Measurements from ENCODE around the gene PVALEF.

Gene PVALEF

GRCh38 chr17:81140018-81140417 is 25.3 kb upstream of the PVALEF start:
- Histone ChIP-seq H3K9me3 (ENCODE audit: severe bottlenecking) (no peaks in the 10 kb centered on the region), H3K27me3 (ENCODE audit: insufficient read depth, low read depth, severe bottlenecking) (no peaks in the 10 kb centered on the region), H3K4me3 (ENCODE audit: low read depth, low read length) (no peak overlapping the region), H3K27ac (no peak overlapping the region), H3K36me3 (no peaks in the 10 kb centered on the region)
- no peak for DNase-seq
- TF ChIP-seq, protein P1, sequence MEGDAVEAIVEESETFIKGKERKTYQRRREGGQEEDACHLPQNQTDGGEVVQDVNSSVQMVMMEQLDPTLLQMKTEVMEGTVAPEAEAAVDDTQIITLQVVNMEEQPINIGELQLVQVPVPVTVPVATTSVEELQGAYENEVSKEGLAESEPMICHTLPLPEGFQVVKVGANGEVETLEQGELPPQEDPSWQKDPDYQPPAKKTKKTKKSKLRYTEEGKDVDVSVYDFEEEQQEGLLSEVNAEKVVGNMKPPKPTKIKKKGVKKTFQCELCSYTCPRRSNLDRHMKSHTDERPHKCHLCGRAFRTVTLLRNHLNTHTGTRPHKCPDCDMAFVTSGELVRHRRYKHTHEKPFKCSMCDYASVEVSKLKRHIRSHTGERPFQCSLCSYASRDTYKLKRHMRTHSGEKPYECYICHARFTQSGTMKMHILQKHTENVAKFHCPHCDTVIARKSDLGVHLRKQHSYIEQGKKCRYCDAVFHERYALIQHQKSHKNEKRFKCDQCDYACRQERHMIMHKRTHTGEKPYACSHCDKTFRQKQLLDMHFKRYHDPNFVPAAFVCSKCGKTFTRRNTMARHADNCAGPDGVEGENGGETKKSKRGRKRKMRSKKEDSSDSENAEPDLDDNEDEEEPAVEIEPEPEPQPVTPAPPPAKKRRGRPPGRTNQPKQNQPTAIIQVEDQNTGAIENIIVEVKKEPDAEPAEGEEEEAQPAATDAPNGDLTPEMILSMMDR (IDR thresholded peaks at IDR 0.05; ENCODE audit: low read depth, low read length), result no peak

DNA sequence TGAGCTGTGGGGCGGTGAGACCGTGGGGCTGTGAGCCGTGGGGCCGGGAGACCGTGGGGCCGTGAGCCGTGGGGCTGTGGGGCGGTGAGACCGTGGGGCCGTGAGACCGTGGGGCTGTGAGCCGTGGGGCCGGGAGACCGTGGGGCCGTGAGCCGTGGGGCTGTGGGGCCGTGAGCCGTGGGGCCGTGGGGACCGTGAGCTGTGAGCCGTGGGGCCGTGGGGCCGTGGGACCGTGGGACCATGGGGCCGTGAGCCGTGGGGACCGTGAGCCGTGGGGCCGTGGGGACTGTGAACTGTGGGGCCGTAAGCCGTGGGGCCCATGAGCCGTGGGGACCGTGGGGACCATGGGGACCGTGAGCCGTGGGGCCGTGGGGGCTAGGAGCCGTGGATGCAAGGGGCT is 24.6 kb upstream of the PVALEF start:
- Histone ChIP-seq H3K36me3 (no peaks in the 10 kb centered on the region), H3K4me3 (ENCODE audit: low read depth, low read length) (no peak overlapping the region), H3K27me3 (ENCODE audit: insufficient read depth, low read depth, severe bottlenecking) (no peaks in the 10 kb centered on the region), H3K27ac (no peak overlapping the region), H3K9me3 (ENCODE audit: severe bottlenecking) (no peaks in the 10 kb centered on the region)
- no peak for DNase-seq
- TF ChIP-seq, protein P1 (IDR thresholded peaks at IDR 0.05; ENCODE audit: low read depth, low read length), result no peak

GRCh38 chr17:81142301-81143199 is 22.8 kb upstream of the PVALEF start:
- Histone ChIP-seq H3K27me3 (ENCODE audit: insufficient read depth, low read depth, severe bottlenecking) (no peaks in the 10 kb centered on the region), H3K36me3 (no peaks in the 10 kb centered on the region)
- TF ChIP-seq, protein P1 (IDR thresholded peaks at IDR 0.05; ENCODE audit: low read depth, low read length), result peak; percentile 93

GRCh38 chr17:81143200-81143527 is 22.1 kb upstream of the PVALEF start:
- TF ChIP-seq, protein P1 (IDR thresholded peaks at IDR 0.05; ENCODE audit: low read depth, low read length), result no peak
- peak overlapping the region; percentile 37; the same call in 1 of the 2 replicates for H3K27ac ChIP-seq
- DNase-seq, result no peak
- H3K27me3 ChIP-seq (ENCODE audit: insufficient read depth, low read depth, severe bottlenecking), result no peaks in the 10 kb centered on the region
- no peaks in the 10 kb centered on the region for H3K9me3 ChIP-seq (ENCODE audit: severe bottlenecking)
- H3K4me3 ChIP-seq (ENCODE audit: low read depth, low read length), result no peak overlapping the region
- H3K36me3 ChIP-seq, result no peaks in the 10 kb centered on the region

More at GRCh38 chr17:81142301-81143199, 22.8 kb upstream of the PVALEF start:
- peak; percentile 93 for DNase-seq
- H3K4me3 ChIP-seq (ENCODE audit: low read depth, low read length), result no peak overlapping the region
- no peaks in the 10 kb centered on the region for H3K9me3 ChIP-seq (ENCODE audit: severe bottlenecking)
- H3K27ac ChIP-seq, result peak overlapping the region; percentile 37; the same call in 1 of the 2 replicates

- Histone ChIP-seq H3K36me3 (no peaks in the 10 kb centered on the region), H3K27me3 (ENCODE audit: insufficient read depth, low read depth, severe bottlenecking) (no peaks in the 10 kb centered on the region), H3K4me3 (ENCODE audit: low read depth, low read length) (no peak overlapping the region), H3K27ac (no peak overlapping the region; the same call in 1 of the 2 replicates), H3K9me3 (ENCODE audit: severe bottlenecking) (no peaks in the 10 kb centered on the region)
- TF ChIP-seq, protein P1 (IDR thresholded peaks at IDR 0.05; ENCODE audit: low read depth, low read length), result no peak
- DNase-seq, result no peak
Observed at GRCh38 chr17:81143717-81144422, 21.4 kb upstream of the PVALEF start.

All from WERI-Rb-1 (cell line).